COLO668 (cell line): Measurements from ENCODE around the gene PARD3.

ENCODE experiments used
- DNase-seq: peaks from one replicate; lab custom pipeline; 2025; ENCODE audit not compliant: unreplicated experiment; lab: John Stamatoyannopoulos, UW

Gene PARD3

DNA sequence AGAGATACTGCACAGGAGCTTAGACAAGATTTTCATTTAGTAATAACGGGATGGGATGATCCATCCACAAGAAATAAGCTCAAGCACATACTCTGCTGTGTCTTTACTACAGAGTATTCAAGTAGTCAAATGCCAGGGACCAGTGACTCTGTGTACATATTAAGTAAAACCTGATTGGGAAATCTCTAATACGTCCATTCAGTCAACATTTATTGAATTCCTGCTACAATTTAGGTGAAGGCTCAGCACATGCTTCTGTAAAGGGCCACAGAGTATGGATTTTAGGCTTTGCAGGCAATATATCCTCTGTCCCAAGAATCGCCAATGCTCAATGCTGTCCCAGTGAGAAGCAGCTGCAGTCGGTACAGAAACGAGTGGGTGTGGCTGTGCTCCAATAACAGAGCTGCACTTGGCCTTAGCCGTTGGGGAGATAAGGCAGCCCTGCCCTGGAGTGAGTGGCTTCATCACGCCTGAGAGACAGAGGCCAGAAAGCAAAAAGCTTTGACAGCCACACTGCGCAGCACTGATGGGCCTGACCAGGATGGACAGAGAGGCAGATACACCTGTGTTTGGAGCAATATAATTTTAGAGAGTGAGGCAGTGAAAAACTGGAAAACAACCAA, 186.8 kb downstream of the PARD3 start:
- no peak for DNase-seq

DNA sequence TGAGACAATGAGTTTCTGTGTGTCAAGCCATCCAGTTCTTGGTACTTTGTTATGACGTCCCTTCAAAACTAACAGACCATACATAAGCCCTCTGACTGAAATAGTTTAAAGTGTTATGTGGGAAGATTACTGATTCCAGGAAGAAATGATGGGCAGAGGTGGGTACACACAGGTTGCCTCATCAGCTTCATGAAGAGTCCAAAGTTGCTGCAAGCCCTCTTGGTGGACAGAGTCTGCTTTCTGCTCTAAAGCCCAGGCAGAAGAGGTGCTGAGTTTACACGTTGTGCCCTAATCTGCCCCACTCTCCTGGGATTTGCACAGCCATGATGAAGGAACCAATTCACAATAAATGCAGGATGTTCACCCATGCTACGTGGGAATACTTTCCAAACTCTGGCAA, 187.4 kb downstream of the PARD3 start:
- no peak for DNase-seq

DNA sequence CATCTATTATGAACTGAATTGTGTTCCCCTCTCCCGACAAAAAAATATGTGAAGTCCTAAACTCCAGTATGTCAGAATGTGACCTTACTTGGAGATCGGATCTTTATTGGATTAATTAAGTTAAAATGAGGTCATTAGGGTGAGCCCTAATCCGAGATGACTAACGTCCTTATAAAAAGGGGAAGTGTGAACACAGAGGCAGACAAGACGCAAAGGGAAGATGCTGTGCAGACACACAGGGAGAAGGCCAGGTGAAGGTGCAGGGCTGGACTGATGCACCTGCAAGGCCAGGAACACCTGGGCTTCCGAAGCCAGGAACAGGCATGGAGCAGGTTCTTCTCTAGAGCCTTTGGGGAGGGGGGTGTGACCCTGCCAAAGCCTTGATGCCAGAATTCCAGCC, 187.8 kb downstream of the PARD3 start:
- no peak for DNase-seq

DNA sequence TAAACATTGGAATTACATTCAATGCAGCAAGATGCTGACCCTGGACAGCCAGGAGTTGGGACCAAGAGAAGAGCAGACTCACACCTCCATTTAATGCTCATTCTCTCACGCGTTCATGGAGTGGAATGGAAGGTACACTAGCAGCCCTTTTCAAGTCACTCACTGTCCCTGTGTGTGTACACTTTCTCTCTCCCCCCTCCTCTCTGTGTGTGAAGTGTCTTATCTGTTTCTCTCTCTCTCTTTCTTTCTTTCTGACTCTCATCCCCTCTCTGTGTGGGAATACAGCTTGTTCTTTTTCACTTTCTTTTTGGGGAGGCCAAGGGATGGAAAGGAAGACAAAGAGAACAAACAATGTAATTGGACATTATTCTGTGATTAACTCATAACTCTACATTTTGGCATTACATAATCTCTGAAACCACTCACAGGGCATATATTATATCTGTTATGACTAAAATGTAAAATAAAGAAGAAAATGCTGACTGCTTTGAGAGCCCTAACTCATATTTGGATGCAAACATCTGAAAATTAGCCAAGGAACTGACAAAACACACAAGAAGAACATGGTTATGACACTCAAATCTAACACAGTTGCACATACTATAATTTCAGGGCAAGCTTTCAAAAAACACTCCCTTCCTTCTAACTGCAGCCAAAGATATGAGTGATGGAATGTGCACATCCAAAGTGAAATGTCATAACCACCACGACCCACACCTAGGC, 188.8 kb downstream of the PARD3 start:
- DNase-seq = no peak

DNA sequence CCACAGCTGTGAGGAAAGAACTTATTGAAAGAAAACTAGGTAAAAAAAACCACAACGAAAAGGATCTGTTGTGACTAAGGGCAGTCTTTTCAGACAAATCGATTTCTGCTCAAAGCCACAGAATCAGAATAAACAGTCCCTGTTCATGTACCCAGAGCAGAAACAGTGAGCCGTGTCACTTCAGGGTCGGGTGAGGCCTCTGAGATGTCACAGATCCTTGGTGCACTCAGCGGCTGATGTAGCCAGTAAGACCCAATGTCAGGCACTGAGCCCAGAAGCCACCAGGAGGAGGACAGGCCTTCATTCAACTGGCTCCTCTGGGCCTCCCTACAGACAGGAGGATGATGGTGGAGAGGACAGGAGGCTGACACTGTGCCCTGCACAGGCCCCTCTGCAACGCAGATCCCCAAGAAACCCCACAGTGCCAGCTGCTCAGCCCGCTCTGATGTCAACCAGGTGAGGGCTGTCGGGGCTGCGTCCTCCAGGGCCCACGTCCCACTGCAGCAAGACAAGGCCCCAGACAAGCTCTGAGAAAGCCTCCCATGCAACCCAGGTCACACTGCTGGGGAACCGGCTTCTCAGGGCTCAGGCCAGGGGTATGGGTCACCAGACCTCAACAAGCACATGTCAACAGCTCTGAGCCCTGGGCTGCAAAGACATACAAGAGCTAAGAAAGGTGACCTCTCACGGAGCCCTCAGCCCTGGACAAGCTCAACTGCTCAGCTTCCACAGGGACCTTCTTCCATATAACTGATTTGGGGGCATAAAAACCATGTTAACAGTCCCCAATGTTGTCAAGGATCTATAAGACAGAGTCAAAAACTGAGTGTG, 190.6 kb downstream of the PARD3 start:
- DNase-seq = no peak

DNA sequence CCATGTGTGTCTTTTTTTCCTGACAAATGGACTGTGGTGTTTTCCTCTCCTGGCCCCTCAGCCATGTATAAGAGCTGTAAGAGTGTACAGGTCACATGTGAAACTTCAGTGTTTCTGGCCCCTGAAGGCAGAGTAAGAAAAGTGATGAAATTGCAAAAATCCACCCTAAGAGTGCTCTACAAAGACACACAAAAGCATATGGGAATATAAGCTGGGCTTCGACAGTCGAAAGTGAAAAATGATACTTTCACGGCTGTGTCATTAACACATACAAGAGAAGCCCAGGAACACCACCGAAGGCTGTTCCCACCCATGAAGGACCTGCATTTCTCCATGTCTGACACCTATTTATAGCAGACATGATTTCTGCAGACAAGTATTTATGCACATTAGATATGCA, 192.2 kb downstream of the PARD3 start:
- no peak for DNase-seq

DNA sequence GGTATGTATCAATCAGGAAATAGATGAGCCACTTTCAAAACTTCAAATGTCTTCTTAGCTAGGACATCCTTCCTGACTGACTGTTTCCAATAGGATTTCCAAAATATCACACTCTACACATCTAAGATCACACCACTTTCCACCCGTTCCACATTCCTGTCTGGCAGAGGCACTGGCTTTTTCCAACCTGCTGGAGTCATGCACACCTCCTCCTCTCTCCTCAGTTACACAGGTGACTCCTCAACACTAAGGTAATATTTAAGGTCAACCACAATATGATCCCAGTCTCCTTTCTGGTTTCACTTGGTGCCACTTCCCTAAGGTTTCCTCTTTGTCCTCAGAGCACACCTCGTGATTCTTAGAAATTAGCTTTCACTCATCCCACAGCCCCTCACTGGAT, 196.5 kb downstream of the PARD3 start:
- DNase-seq = no peak

DNA sequence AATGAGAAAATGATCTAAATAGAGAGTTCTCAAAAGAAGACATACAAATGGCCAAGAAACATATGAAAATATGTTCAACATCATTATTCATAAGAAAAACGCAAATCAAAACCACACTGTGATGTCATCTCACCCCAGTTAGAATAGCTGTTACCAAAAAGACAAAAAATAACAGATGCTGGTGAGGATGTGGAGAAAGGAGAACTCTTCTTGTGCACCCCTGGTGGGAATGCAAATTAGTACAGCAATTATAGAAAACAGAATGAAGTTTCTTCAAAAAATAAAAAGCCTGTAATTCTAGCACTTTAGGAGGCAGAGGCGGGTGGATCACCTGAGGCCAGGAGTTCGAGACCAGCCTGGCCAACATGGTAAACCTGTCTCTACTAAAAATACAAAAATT, 199.3 kb downstream of the PARD3 start:
- DNase-seq = no peak

DNA sequence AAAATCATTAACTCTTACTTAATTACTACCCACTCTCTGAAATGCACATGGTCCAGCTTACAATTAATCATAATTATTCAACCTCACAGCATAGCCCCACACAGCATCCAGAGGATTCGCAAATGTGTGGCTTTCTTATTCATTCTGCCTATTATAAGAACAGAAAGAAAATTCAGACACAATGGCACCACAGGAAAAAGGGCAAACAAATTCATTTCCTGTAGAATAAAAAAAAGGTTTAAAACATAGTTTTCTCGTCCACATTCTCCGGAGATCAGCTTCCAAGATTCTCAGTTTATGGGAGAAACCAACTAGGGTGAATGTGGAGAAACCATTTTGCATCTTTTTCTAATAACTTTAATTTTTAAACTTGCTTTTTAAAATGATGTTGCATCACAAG, 201.6 kb downstream of the PARD3 start:
- DNase-seq = no peak

DNA sequence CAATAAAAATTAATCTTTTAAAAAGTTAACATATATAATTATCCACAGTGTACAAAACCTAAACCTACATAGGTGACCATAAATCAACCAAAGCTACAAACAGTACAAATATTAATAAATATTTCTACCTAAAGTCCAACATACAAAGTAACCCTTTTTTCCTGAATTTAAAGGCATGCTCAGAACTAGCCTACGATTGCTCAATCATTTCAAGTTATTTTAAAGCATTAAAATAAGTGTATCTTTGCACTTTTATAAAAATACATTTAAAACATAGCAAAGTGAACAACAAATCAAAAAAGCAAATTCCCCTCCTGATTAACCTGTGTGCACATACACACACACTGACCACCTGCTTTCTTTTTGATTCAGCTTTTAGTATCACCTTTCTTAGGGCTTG, 202.2 kb downstream of the PARD3 start:
- no peak for DNase-seq

DNA sequence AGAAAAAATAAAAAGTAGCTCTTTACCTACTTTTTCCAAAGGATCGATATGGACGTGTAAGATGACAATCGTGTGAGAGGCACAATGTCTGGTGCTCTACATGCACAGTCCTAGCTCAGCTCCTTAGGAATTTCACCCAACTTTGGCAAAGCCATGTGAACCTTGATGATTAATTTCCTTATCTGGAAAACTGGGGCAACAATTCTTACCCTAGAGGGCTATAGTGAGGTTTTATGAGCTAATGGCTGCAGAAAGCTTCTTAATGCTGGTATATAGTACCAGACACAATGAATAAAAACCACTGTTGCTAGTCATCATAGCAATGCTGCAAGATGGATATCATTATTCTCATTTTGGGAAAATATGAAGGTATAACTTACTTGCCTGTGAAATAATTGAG, 202.7 kb downstream of the PARD3 start:
- no peak for DNase-seq

DNA sequence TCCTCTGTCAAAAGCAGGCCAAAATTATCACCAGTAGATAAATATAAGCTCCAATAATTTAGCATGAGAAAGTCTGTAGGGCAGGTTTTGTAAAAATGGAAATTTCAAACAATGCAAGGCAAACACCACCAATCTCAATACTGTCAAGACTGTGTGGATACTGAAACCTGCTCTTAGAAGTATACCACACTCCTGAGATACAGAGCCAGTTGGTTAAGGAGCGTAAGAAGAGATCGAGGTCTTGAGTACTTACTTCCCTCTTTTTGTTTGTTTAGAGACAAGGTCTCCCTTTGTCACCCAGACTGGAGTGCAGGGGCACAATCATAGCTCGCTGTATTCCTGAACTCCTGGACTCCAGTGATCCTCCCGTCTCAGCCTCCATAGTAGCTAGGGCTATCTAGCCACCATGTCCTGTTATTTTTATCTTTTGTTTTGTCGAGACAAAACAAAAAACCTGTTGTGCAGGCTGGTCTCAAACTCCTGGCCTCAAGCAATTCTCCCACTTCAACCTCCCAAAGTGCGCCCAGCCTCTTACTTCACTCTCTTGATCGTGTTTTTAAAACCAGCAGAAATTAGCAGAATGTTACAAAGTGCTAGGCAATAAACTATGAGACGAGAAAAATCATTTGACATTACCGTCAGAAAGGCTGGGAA, 205.7 kb downstream of the PARD3 start:
- no peak for DNase-seq

DNA sequence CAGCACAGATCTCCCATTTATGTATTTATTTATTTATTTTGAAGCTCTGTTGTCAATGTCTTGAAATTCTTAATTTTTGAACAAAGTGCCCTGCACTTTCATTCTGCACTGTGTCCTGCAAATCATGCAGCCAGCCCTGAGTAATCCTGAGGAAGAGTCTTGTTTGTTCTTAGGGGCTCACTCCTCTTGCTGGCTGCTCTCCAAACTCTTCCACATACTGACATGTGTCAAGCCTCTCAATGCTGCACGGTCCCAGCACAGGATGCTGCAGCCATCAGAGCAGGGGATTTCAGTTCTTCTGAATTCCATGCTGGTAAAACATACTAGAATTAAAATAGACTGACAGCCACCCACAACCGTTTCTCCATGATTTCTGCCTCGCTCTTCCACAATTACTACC, 207.2 kb downstream of the PARD3 start:
- no peak for DNase-seq

DNA sequence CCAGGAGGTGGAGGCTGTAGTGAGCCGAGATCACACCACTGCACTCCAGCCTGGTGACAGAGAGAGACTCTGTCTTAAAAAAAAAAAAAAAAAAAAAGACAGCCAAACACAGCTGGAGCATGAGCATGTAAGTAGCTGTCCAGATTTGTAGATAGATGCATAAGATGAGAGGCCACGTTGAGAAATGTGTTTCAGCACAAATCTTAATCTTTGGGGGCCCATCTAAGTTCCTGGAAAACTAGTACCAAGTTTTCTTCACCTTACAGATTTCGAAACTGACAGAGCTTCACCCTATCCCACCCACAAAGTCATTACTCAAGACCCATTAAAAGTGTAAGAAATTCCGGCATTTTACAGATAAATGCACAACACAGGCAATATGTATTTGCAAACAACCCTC, 208.2 kb downstream of the PARD3 start:
- DNase-seq = no peak

DNA sequence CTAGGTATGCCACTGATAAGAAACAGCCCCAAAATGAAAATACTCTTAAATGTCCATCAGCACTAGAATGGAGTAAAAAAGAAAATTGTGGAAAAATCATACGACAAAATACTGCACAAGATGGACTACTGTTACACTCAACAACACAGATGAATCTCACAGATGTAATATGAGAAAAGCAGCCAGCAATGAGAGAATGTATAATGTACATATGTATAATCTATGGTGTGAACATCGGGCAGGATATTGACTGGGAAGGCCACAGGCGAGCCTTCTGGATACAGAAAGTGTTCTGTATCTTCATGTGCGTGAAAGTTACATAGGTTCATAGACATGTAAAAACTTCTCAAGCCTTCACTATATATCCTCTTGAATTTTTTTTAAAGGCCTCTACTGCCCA, 212.6 kb downstream of the PARD3 start:
- DNase-seq = no peak

DNA sequence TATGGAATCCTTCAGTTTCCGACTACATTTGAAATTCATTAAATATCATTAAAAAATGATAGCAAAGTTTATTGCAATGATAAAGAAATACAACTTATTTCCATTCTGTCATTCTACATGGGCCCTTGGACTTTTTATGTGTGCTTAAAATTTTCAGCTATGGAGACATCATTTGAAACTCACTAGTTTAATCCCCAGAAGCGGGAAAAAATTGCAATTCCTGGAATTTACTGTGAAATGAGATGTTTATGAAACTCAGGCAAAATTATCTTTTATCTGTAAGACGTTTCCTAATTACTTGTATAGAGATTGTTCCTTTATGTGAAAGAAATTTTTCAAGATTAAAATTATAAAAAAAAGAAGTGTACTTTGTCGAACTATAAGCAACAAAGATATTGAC, 213.4 kb downstream of the PARD3 start:
- no peak for DNase-seq

DNA sequence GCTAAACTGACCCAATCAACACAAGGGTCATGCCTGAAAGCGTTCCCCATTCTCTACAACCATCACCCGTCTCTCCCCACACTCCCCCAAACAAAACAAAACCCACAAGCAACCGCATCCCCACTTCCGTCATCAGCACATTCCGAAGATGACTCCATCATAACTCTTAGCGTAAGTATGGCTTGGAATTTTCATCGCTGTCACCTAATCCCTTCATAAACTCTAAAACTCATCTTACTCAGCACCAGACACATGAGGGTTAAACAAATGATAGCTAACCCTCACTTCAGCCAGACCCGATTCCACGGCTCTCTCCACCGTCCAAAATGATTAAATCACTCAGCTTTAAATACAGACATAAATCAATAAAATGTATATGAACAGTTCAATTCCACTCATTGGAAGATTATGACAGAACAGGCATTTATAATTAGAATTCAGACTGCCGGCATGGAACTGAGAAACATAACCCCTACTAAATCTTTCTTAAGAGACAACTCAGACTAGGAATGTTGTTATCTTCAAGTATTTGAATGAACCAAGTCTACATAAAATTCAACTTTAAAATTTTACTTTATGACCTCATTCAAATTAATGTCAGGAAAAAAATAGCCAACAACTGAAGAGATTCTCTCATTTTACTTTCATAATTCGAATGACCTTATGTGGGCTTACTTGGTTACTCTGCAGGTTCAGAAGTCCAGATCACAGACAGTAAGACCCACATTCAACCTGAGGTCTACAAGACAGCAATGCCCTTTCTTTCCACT, 215.9 kb downstream of the PARD3 start:
- DNase-seq = no peak

DNA sequence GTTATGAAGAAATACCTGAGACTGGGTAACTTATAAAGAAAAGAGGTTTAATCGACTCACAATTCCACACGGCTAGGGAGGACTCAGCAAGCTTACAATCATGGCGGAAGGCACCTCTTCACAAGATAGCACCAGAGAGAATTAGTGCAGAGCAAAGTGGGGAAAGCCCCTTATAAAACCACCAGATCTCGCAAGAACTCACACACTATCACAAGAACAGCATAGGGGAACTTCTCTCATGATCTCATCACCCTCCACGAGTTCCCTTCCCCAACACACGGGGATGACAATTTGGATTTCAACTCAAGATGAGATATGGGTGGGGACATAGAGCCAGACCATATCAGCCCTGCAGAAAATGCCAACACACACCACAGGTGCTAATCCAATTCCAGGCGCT, 218.7 kb downstream of the PARD3 start:
- no peak for DNase-seq

DNA sequence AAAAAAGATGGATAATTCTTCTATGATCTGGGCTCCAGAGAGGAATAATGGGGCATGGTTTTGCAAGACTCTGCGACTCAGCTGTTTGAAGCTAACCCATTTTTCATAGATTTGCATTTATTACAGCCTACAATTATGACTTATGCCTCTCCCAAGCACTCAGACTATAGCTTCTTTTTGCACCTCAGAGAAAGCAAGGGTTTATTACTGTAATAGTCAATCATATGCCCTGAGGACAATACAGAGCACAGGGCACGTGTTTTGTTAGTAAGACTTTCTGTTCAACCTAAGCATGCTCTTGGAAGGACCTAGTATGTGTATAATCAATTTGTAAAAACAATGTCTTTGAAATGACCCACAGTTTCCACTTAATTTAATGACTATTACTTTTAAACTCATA, 221.2 kb downstream of the PARD3 start:
- DNase-seq = no peak

DNA sequence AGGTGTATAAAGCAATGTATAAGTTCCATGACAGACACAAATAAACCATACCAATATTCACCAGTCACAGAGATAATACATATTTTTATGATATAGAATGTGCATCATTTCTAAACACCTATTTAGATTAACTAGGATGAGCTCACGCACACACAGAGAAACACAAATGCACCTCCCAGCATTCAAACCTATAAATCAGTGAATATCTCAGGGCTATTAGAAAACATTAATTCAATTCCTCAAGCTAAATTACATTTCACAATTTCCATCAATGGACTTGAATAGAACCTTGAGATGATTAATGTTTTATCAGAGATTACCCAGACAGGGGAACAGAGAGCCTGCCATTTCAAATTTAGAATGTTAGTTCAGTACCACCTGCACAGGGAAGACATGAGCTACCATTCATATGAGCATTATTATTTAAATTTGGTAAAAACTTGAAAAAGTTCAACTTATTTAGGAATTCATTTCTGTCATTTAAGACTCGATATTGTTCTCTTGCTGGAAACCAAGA, 221.7 kb downstream of the PARD3 start:
- no peak for DNase-seq

DNA sequence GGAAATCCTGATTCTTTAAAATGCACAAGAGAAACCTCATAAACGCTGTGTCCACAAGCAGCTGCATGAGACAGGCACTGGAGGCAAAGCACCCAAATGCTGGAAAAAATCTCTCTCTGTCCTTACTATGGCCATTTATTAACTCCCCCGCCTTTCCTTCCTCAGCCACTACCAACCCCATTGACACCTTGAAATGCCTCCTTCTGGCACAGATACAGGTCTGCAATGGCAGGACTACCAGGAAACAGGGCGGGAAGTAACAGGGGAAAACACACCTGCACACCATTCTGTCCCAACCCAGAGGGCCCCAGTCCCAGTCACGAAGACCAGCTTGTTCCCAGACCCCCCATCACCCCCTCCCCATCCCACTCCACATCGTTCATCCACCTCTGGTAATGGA, 224.3 kb downstream of the PARD3 start:
- DNase-seq = no peak
